Neural crest cell (in vitro differentiated cells): ENCODE data around the gene CCDC136. TPM values are rescaled to one million over a fixed set of nuclear protein-coding genes. Genes with fewer than 3 reads are reported as not detected.

Source experiments
- DNase-seq: peaks from one replicate; pipeline ENCODE4 v3.0.0; 2021; ENCODE audit warnings: low read depth, mixed read lengths, low spot score
- H3K27ac Mint-ChIP-seq: one replicate; pipeline ENCODE4 v1.8.0; 2021; ENCODE audit warnings: mild to moderate bottlenecking, mixed read lengths; ENCODE audit not compliant: unreplicated experiment
- H3K27me3 Mint-ChIP-seq: 2 replicates; pipeline ENCODE4 v1.8.0; 2021; ENCODE audit warnings: low read depth, mild to moderate bottlenecking, mixed read lengths
- H3K36me3 Mint-ChIP-seq: 2 replicates; pipeline ENCODE4 v1.8.0; 2021; ENCODE audit warnings: low read depth, mild to moderate bottlenecking, mixed read lengths
- H3K4me1 Mint-ChIP-seq: 2 replicates; pipeline ENCODE4 v1.8.0; 2021; ENCODE audit warnings: mixed read lengths
- H3K4me3 Mint-ChIP-seq: one replicate; pipeline ENCODE4 v1.8.0; 2021; ENCODE audit warnings: mild to moderate bottlenecking, mixed read lengths
- H3K9me3 Mint-ChIP-seq: 2 replicates; pipeline ENCODE4 v1.8.0; 2021; ENCODE audit warnings: mixed read lengths
- CTCF ChIP-seq: fragments of 200-600 bp; sonication (generic); conservative IDR thresholded peaks from 2 replicates; pipeline ENCODE4 v1.5.0; 2021; ENCODE audit warnings: antibody characterized with exemption, mild to moderate bottlenecking
- total RNA-seq: library from RNA; stranded (reverse); gene quantifications from 2 replicates; pipeline ENCODE4 v1.2.1, GENCODE V29; 2021

The CCDC136 gene
- total RNA-seq, 1 donor from 2014 or later: 70.6 TPM

GRCh38 chr7:128847721-128848211, 56.0 kb downstream of the CCDC136 start:
- Mint-ChIP-seq H3K36me3 (no peaks in the 10 kb centered on the region), H3K27ac (no peak overlapping the region), H3K9me3 (no peaks in the 10 kb centered on the region), H3K4me1 (no peaks in the 10 kb centered on the region), H3K27me3 (no peaks in the 10 kb centered on the region), H3K4me3 (no peak overlapping the region)
- TF ChIP-seq CTCF: no peak
- DNase-seq: no peak

GRCh38 chr7:128848289-128849155, 56.8 kb downstream of the CCDC136 start:
- no peaks in the 10 kb centered on the region for H3K27me3 Mint-ChIP-seq
- TF ChIP-seq CTCF: no peak
- H3K27ac Mint-ChIP-seq: peak overlapping the region; percentile 78
- H3K9me3 Mint-ChIP-seq: no peaks in the 10 kb centered on the region
- DNase-seq: no peak
- H3K36me3 Mint-ChIP-seq: no peaks in the 10 kb centered on the region
- no peak overlapping the region for H3K4me3 Mint-ChIP-seq
- no peaks in the 10 kb centered on the region for H3K4me1 Mint-ChIP-seq

GRCh38 chr7:128849156-128849515, 57.4 kb downstream of the CCDC136 start:
- Mint-ChIP-seq H3K27me3 (no peaks in the 10 kb centered on the region), H3K9me3 (no peaks in the 10 kb centered on the region), H3K4me3 (no peak overlapping the region), H3K36me3 (no peaks in the 10 kb centered on the region), H3K4me1 (no peaks in the 10 kb centered on the region), H3K27ac (no peak overlapping the region)
- TF ChIP-seq CTCF: no peak
- DNase-seq: no peak

- no peak for TF ChIP-seq CTCF
- H3K27ac Mint-ChIP-seq: no peak overlapping the region
- no peaks in the 10 kb centered on the region for H3K9me3 Mint-ChIP-seq
- DNase-seq: no peak
- no peaks in the 10 kb centered on the region for H3K27me3 Mint-ChIP-seq
- no peaks in the 10 kb centered on the region for H3K36me3 Mint-ChIP-seq
- no peaks in the 10 kb centered on the region for H3K4me1 Mint-ChIP-seq
- no peak overlapping the region for H3K4me3 Mint-ChIP-seq
These were observed 58.2 kb downstream of the CCDC136 start for GRCh38 chr7:128849804-128850490.

- H3K27me3 Mint-ChIP-seq: no peaks in the 10 kb centered on the region
- DNase-seq: no peak
- H3K36me3 Mint-ChIP-seq: no peaks in the 10 kb centered on the region
- H3K4me1 Mint-ChIP-seq: no peaks in the 10 kb centered on the region
- H3K4me3 Mint-ChIP-seq: no peak overlapping the region
- H3K9me3 Mint-ChIP-seq: no peaks in the 10 kb centered on the region
- H3K27ac Mint-ChIP-seq: no peak overlapping the region
- TF ChIP-seq CTCF: no peak
These were observed 60.9 kb downstream of the CCDC136 start for GRCh38 chr7:128852537-128853254.
